Erythroblast (primary cell): ENCODE measurements around the gene NCBP3.
"Not testable (repeated sequence)": the region's sequence is repeated elsewhere in the genome, so short reads cannot be mapped to it uniquely, and the experiment has no call there.

ENCODE experiments used
- GATA1 ChIP-seq: IDR thresholded peaks from 2 replicates; pipeline ENCODE4 v1.6.1; 2011; ENCODE audit warnings: low read depth, mild to moderate bottlenecking, control low read depth, low read length, moderate library complexity
- POLR2A ChIP-seq: IDR thresholded peaks from 2 replicates; pipeline ENCODE4 v1.6.1; 2011; ENCODE audit warnings: mild to moderate bottlenecking, low read length

GRCh38 chr17:3793258-3793657, 52.8 kb downstream of the NCBP3 start:
- not testable (repeated sequence) for TF ChIP-seq POLR2A, GATA1
